HG02759 (cell line): ENCODE measurements around the gene OS9.

Source experiments
- ATAC-seq: cut with Tn5 transposase; IDR thresholded peaks from one replicate; pipeline ENCODE4 v1.9.1; 2021; ENCODE audit warnings: mild to moderate bottlenecking, moderate library complexity; ENCODE audit not compliant: unreplicated experiment

The OS9 gene

GRCh38 chr12:57735952-57736740 is 42.2 kb downstream of the OS9 start:
- ATAC-seq = no peak

- ATAC-seq = no peak
Measured at GRCh38 chr12:57736741-57737466, 43.0 kb downstream of the OS9 start.

DNA sequence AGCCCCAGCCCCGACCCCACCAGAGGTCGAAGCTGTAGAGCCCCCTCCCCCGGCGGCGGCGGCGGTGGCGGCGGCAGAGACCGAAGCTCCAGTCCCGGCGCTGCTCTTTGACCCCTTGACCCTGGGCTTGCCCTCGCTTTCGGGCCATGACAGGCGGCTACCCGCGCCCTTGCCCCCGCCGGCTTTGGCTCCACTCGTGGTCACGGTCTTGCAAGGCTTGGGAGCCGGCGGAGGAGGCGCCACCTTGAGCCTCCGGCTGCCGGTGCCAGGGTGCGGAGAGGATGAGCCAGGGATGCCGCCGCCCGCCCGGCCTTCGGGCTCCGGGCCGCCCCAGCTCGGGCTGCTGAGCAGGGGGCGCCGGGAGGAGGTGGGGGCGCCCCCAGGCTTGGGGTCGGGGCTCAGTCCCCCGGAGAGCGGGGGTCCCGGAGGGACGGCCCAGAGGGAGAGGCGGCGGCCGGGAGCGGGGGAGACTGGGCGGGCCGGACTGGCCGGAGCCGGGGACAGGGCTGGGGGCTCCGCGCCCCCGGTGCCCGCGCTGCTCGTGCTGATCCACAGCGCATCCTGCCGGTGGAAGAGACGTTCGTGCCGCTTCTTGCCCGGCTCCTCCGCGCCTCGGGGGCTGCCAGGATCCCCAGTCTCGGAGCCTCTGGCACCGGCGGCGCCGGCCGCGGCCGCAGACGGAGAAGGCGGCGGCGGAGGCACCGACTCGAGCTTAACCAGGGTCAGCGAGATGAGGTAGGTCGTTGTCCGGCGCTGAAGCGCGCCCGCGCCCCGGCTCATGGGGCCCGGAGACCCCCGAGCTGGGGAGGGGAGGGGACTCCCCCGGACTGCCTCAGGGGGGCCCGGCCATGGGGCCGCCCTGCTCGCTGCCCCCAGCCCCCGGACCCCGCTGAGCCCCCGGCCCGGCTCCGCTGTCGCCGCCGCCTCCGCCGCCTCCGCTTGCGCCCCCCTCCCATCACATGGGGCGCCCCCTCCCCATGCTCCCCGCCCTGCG is 43.8 kb downstream of the OS9 start:
- no peak for ATAC-seq

DNA sequence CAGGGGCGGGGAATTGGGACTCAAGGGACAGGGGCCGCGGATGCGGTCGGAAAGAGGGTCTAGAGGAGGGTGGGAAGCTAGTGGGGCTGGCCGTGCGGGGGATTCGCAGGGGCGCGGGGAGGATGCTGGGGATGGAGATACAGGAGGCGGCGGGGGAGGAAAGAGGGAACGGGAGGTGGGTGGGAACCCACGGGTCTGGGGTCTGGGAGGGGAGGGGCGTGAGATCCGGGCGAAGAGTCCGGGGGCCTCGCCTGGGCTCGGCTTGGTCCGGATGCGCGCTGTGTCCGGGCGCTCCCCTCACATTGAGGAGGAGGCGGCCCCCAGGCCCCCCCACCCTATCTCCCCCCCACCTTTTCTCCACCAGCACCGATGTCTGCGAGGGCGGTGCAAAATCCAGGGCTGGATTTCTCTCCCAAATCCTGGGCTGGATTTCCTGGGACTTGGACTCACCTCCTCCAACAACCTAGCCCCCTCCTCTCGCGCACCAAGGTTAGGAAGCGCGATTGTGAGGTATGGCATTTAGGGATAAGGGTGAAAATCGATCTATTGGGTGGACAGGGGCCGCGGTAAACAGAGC is 44.8 kb downstream of the OS9 start, which contains the start of gene AGAP2:
Gene AGAP2, minus strand, starts transcription at position 82 of the 577 bp plus-strand sequence. CDS start 496 bp downstream, outside the sequence.
- ATAC-seq = no peak

DNA sequence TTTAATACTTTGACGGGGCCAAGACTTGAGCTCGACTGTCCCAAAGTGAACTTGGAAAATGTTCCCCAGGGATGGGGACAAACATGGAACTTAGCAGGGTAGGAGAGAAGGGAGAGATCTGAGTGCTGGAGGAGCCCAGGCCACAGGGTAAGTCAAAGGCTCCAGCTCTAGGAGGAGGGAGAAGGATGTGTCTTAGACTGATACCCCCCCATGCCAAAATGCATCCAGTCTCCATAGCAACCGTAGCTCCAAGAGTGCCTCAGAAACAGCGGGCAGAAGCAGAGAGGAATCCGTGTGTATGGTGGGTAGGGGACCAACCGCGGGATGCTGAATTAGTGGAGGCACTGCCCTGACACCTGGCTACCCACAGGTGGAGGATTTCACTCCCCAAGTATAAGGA is 45.5 kb downstream of the OS9 start:
- no peak for ATAC-seq

DNA sequence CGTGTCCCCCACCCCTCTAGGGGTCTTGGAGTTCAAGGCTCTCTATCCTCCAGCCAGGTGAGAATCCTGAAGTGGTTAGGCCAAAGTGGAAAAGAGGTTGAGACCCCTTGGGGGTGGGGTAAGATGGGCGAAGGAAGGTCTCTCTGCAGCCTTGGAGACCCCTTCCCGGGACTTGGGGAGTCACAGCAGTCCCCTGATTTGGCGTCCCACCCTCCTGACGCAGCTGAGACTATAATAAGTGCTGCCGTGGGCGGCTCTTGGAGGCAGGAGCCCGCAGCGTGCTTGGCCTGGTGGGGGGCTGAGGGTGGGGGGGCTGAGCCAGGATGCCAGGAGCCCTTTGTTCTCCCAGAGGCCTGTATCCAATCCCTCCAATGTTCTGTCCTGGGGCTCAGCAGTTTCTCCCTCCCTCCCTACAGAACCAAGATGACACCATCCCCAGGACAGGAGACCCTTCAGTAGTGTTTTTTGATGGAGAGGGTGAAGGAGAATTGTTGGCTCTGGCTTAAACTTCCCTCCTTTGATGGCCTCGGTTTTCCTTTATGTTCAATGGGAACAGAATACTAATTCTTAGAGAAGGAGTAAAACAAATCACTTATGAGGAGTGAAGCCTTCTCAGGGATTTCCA is 46.1 kb downstream of the OS9 start:
- no peak for ATAC-seq

GRCh38 chr12:57740656-57741412 is 46.9 kb downstream of the OS9 start:
- ATAC-seq = peak; percentile 44

DNA sequence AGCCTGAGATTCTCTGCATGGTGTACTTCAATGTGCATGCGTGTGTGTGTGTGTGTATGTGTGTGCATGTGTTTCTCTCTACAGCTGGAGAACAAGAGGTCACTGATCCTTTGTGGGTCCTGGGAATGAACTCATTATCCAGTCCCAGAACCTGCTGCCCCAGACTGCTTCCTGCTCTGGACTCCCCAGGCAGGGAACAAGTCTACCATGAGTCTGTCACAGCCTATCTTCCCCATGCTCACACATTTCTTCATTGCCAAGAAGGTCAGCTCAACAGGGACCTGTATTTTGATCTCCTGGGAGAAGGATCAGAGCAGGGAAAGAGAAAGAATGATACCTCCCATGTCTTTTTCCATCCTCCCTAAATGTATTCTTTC is 47.5 kb downstream of the OS9 start:
- ATAC-seq = no peak

DNA sequence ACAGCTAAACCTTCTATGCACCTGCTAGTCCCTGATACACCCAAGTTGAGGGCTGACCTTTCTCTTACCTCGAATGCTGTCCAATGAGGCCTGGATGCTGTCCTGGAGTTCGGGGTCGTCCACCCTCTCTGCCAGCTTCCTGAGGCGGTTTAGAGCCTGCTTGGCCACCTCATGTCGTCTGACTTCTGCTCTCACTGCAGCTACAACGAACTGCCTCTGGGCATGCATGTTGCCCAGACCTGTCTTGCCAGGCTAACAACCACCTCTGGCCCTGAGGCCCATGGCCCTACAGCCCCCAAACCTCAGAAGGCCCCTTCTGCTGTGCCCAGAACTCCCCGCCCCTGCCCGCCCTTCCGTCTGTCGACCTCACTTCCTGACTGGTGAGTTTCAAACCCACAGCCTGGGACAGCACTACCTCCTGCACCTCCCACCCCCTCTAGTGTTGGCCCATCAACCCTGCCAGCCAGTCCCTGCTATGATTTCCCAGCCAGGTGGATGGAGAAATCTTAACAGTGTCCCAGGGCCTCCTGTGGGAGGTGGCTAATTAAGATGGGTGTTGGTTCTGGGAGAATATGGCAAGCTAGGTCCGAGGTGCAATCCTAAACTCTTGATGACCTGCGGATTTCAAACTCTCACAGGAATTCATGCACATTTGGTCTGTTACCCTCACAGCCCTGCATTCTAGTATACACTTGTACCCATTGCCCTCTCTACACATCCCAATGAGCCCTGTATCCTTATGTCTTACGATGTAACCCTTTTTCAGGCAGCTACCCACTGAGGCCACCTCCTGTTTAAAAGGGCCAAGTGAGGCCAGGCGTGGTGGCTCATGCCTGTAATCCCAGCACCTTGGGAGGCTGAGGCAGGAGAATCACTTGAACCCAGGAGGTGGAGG is 48.2 kb downstream of the OS9 start:
- ATAC-seq = peak; percentile 64

DNA sequence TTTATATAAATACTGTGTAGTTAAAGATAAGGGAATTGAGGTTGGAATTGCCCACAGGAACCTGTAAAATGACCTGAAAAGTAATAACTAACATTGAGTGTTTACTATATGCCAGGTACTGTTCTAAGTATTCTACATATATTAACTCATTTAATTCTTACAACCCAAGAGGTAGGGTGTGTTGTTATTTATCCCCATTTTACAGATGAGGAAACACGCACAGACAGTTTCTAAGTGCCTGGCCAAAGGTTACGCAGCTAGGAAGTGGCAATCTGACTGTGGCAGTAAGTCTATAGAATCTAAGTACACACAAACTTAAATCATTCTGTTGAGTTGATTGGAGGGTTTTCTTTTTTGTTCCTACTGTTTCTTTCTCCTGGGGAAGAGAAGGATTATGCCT is 49.8 kb downstream of the OS9 start:
- ATAC-seq = no peak

GRCh38 chr12:57744194-57744776 is 50.4 kb downstream of the OS9 start:
- ATAC-seq = peak; percentile 35

DNA sequence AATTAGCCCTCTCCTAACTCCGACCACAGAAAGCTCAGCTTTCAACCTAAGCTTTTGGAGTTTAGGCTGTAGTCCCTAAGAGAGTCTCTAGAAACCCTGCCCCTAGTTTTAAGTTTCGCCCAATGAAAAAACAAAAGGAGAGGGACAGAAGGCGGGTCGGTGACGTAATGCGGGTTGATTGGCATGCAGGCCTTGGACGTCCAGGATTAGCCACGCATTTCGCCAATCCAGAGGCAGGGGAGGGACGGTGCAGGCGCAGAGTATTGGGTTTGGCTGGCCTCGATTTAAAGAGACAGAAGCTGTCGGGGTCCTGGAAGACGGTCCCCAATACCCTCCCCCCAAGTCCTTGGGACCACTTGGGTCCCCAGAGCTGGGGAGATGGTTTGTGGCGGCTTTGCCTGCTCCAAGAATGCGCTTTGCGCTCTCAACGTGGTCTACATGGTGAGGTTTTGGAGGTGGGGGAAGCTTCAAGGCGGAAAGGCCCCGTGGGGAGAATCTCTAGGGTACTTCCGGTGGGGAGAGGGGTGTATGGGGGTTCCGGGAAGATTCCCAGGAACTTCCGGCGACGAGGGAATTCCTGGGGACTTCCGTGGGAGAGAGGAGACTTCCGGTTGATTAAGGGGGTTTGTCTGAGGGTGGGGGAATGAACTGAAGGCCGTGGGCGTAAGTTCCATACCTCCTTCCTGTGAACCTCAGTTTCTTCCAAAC is 51.0 kb downstream of the OS9 start, which contains the start of gene TSPAN31:
Gene TSPAN31, plus strand, starts transcription at position 263 of the 708 bp plus-strand sequence. Its CDS starts 116 bp downstream, at position 379.
- peak; percentile 81 for ATAC-seq

DNA sequence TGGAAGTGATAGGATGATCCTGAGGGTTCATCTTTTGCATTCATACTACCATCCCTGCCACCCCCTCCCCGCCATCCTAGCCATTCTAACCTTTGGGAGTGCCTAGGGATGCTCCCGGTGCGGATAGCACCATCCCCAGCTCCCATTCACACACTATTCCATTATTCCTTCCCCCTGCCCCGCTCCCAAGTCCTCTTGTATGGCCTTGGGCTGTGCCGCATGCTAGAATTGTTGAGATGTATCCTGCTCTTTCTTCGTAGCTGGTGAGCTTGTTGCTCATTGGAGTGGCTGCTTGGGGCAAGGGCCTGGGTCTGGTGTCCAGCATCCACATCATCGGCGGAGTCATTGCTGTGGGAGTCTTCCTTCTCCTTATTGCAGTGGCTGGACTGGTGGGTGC is 51.6 kb downstream of the OS9 start:
- no peak for ATAC-seq

DNA sequence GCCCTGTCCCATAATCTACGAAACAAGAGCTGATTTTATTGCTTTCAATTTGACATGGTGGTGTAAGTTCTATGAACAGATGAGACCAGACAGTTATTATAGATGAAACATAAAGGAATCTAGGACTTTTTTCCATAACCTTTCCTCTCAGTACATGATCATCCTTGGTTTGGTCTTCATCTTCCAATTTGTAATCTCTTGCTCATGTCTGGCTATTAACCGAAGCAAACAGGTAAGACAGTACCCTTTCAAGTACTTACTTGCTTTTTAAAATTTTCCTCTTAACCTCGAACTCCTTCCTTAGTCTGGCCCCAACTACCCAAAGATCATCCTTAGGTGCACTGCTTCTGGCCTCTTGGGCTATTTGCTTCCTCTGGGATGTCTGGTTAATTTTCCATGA is 52.1 kb downstream of the OS9 start:
- no peak for ATAC-seq

- no peak for ATAC-seq
Measured at GRCh38 chr12:57749061-57749460, 55.1 kb downstream of the OS9 start.

DNA sequence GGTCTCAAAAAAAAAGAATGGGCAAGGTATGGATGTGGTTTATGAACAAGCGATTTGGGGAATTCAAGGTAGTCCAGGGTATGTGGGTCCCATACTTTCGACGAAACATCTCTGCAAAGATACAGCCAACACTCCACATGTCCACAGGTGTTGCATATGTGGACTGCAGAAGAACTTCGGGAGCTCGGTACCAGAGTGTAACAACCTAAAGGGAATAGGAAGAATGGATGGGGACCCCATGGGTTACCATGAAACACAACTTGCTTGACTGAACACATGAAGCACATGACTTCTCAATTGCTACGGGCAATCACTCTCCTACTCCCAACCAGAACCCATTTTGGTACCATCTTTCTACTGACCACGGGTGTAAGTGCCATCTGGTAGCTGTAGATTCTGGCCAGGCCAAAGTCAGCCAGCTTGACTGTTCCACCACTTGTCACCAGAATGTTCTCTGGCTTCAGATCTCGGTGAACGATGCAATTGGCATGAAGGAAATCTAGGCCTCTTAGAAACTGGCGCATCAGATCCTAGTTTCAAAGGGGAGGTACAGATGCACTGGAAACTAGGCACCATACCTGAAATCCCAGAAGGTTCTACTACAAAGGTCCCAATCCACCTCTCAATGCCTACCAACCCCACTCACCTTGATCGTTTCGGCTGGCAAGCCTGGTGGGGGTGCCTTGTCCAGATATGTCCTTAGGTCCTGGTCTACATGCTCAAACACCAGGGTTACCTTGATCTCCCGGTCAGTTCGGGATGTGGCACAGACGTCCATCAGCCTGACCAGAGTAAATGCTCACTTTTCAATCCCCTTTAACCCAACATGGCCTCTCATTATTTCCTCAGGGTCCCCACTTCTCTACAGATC is 56.9 kb downstream of the OS9 start:
- ATAC-seq = no peak

DNA sequence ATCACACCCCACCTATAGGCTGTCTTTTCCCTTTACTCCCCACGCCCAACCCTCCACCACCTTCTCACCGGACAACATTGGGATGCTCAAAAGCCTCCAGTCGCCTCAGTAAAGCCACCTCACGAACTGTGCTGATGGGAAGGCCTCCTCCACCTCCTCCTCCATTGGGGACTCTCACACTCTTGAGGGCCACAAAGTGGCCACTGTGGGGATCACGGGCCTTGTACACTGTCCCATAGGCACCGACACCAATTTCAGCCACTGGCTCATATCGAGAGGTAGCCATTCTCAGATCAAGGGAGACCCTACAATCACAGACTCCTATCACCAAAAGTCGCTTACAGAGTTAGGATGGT is 57.5 kb downstream of the OS9 start:
- no peak for ATAC-seq
